Measurements from ENCODE around the gene USP43.
"Not testable (repeated sequence)": the region's sequence is repeated elsewhere in the genome, so short reads cannot be mapped to it uniquely, and the experiment has no call there.

USP43 gene, protein sequence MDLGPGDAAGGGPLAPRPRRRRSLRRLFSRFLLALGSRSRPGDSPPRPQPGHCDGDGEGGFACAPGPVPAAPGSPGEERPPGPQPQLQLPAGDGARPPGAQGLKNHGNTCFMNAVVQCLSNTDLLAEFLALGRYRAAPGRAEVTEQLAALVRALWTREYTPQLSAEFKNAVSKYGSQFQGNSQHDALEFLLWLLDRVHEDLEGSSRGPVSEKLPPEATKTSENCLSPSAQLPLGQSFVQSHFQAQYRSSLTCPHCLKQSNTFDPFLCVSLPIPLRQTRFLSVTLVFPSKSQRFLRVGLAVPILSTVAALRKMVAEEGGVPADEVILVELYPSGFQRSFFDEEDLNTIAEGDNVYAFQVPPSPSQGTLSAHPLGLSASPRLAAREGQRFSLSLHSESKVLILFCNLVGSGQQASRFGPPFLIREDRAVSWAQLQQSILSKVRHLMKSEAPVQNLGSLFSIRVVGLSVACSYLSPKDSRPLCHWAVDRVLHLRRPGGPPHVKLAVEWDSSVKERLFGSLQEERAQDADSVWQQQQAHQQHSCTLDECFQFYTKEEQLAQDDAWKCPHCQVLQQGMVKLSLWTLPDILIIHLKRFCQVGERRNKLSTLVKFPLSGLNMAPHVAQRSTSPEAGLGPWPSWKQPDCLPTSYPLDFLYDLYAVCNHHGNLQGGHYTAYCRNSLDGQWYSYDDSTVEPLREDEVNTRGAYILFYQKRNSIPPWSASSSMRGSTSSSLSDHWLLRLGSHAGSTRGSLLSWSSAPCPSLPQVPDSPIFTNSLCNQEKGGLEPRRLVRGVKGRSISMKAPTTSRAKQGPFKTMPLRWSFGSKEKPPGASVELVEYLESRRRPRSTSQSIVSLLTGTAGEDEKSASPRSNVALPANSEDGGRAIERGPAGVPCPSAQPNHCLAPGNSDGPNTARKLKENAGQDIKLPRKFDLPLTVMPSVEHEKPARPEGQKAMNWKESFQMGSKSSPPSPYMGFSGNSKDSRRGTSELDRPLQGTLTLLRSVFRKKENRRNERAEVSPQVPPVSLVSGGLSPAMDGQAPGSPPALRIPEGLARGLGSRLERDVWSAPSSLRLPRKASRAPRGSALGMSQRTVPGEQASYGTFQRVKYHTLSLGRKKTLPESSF

DNA sequence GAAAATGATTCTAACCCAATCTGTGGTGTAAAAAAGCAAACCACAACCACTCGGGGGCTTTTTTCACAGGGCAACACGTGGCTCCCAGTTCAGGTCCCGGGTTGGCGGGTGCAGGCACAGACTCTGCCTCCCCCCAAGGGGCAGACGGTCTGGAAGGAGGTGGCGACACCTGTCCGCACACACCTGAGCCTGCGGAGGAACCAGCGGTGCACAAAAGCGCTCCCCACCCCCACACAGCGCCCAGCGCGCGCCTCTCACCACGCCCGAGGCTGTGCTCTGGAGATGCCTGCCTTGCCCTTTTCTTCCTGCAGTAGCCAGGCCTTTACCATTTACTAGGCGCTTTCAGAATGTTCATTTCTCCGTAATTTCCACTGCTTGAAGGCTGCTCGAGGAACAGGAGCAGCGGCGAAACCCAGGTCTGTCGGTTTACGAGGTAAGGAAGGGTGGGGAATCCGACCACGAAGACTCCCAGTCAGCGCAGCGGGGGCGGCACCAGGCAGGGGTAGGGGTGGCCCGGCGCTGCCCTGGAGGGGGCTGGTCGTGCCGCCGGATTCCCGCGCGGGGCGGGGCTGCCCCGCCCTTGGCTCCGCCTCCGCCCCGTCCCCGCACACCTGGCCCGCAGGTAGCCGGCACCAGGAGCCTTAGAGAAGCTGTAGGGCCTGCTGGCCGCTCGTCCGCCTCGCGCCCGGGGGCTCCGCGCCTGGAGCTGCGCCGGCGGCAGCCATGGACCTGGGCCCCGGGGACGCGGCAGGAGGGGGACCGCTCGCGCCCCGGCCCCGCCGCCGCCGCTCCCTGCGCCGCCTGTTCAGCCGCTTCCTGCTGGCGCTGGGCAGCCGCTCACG is at the start of gene USP43:
Gene USP43 (plus strand): TSS at position 608 of the 842 bp plus-strand sequence. CDS start 116 bp downstream, at position 724.
- peak; percentile 12 for DNase-seq

DNA sequence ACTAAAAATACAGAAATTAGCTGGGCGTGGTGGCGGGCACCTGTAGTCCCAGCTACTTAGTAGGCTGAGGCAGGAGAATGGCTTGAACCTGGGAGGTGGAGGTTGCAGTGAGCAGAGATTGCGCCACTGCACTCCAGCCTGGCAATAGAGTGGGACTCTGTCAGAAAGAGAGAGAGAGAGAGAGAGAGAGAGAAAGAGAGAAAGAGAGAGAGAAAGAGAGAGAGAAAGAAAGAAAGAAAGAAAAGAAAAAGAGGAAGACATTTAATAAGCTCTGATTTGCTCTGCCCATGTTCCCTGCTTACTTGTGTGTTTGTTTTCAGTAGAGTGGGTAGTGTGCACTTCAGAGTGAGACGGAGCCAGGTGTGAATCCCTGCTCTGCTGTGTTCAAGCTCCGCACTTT is 47.7 kb upstream of the USP43 start:
- DNase-seq: not testable (repeated sequence)

DNA sequence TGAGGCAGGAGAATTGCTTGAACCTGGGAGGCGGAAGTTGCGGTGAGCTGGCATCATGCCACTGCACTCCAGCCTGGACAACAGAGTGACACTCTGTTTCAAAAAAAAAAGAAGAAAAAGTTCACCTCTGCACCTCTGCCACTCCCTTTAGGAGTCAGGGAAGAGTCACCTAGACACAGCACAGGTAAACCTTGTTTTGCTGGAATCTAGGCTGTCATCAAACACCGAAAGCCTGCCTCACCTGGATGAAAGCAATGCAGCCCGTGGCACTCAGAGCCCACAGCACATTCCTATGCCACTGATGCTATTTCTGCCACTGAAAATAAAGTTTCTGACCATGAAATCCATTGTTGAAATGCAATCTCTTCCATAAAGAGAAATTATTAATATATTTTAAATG is 46.7 kb upstream of the USP43 start:
- DNase-seq: no peak

DNA sequence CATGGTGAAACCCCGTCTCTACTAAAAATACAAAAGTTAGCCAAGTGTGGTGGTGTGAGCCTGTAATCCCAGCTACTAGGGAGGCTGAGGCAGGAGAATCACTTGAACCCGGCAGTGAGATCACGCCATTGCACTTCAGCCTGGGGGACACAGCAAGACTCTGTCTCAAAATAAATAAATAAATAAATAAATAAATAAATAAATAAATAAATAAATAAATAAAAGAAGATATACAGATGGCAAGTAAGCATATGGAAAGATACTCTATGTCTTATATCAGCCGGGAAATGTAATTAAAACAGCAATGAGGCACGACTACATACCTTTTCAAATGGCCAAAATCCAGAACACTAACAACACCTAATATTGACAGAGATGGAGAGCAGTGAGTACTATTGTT is 40.7 kb upstream of the USP43 start:
- DNase-seq: not testable (repeated sequence)

DNA sequence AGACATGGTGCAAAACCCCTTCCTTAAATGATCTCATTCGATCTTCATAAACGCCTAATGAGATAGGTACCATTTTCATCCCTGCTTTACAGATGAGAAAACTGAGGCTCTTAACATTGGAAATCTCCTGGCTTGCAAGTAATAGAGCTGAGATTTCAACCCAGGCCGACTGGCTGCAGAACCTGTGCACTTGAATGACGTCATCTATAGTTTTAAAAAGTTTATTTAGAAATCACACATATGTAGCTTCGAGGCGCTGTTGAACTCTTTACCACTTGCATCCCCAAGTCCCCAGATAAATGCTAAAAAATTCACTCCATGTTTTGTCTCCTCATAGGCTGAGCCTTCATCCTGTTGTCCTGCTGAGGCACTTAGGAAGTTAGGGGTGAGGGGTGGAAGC is 38.9 kb upstream of the USP43 start:
- DNase-seq: no peak

DNA sequence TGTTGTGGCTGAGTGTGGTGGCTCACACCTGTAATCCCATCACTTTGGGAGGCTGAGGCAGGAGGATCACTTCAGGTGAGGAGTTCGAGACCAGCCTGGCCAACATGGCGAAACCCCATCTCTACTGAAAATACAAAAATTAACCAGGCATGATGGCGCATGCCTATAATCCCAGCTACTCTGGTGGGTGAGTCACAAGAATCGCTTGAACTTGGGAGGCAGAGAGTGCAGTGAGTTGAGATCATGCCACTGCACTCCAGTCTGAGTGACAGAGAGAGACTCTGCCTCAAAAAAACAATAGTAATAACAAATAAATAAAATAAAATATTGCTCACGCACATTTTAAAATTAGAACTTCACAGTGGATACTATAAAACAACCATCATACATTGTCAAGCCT is 38.3 kb upstream of the USP43 start:
- DNase-seq: not testable (repeated sequence)

DNA sequence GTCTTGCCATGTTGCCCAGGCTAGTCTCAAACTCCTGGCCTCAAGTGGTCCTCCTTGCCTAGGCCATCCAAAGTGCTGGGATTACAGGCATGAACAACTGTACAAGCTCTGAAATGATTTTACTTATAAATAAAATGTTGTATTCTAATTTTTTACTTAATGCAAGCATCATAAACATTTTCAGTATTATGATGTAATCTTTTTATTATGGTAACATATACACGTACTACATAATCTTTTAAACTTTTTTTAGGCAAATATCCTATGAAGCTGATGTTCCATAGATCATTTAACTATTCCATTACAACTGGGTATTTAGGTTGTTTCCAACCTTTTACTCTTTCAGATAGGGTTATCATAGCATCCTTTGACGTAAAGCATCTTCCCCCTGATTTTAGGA is 33.8 kb upstream of the USP43 start:
- no peak for DNase-seq

DNA sequence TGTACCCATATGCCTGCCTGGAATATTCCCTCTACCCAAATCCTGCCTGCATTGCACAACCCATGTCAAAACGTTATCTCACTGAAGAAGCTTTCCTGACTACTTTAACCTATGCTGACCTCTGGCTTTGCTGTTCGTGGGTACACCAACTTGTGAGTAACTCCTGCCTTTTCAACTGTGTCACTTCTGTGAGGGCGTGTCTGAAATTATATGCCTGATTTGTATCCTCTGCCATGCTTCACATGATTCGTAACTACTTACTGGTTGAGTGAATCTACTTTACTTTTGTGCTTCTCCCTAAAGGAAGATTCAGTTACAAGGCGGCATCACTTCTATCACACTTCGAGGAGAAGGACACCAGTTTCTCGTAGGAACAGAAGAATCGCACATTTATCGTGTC is 33.3 kb upstream of the USP43 start:
- no peak for DNase-seq

DNA sequence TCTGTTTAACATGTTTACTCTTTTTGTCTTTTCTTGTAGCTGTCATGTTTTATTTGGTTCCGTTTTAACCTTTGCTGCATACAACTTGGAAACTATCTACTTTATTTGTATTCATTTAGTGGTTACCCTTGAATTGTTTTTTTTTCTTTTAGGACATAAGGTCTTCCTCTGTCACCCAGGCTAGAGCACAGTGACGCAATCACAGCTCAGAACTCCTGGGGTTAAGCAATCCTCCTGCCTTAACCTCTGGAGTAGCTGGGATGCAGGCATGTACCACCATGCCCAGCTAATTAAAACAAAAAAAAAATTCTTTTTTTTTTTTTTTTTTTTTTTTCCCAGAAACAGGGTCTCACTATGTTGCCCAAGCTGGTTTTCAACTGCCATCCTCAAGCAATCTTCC is 29.8 kb upstream of the USP43 start:
- DNase-seq: no peak

DNA sequence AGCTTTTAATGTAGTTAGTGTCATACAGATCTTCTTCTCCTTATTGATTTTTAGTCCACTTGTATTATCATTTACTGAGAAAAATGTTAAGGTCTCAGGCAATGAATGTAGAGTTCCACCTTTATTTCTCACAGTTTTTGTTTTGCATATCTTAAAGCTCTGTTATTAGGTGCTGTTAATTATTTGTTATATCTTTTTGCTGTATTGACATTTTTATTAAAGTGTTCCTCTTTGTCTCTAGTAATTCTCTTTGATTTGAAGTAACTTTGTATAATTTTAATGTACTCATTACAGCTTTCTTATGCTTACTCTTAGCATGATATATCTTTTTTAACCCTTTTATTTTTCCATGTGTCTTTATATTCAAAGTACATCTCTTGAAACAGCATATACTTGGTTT is 22.4 kb upstream of the USP43 start:
- no peak for DNase-seq

DNA sequence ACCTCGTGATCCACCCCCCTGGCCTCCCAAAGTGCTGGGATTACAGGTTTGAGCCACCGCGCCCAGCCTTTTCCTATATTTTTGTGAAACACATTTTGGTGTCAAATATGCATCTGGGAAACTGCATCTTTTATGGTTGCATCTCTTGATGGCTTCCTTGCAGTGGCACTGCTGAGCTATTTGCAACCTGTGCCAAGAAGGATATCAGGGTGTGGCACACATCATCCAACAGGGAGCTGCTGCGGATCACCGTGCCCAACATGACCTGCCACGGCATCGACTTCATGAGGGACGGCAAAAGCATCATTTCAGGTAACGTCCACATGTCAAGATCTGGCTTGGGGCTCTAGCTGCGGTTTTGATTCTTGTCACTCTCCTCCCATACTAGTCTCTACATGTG is 16.8 kb upstream of the USP43 start:
- no peak for DNase-seq

DNA sequence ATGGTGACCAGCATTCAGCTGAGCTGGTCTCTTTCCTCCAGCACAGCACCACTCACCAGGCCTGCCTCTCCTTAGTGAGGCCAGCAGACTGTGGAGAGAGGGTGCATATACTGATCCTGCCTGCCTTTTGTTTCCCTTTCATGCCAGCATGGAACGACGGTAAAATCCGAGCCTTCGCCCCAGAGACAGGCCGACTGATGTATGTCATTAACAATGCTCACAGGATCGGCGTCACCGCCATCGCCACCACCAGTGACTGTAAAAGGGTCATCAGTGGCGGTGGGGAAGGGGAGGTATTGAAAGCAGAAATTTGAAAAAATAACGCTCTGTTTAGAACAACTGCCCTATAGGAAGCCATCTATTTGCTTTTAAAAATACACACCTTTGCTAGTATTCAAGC is 12.6 kb upstream of the USP43 start:
- no peak for DNase-seq

DNA sequence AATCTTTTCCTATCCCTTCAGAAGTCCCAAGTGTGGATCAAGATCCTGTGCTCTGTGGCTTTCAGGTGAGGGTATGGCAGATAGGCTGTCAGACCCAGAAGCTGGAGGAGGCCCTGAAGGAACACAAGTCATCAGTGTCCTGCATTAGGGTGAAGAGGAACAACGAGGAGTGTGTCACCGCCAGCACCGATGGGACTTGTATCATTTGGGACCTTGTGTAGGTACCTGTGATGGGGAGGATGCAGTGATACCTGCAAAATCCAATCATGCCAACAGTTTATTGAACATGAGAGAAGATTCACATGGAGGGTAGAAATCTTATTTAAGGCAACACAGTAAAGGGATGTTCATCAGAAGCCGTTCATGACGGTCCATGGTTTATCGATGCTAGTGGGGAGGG is 10.0 kb upstream of the USP43 start:
- DNase-seq: no peak

DNA sequence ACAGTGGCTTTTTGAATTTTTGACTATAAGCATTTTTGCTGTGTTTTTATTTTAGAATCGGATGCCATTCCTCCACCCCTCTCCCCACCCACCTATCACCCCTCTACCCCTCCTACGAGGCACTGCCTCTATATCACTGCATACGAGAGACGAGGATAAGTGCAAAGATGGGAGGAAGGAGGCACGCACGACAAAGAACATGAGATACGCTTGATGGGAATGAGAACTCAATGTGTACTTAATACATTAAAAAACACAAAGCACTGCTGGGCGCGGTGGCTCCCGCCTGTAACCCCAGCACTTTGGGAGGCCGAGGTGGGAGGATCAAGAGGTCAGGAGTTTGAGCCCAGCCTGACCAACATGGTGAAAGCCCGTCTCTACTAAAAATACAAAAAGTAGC is 8.8 kb upstream of the USP43 start:
- DNase-seq: no peak

DNA sequence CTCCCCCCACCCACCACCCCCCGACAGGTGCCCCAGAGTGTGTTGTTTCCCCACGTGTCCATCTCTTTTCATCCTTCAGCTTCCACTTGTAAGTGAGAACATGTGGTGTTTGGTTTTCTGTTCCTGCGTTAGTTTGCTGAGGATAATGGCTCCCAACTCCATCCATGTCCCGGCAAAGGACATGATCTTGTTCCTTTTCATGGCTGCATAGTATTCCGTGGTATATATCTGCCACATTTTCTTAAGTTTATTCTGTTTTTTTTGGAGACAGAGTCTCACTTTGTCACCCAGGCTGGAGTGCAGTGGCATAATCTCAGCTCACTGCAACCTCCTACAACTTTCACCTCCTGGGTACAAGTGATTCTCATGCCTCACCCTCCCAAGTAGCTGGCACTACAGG is 4.9 kb upstream of the USP43 start:
- not testable (repeated sequence) for DNase-seq

DNA sequence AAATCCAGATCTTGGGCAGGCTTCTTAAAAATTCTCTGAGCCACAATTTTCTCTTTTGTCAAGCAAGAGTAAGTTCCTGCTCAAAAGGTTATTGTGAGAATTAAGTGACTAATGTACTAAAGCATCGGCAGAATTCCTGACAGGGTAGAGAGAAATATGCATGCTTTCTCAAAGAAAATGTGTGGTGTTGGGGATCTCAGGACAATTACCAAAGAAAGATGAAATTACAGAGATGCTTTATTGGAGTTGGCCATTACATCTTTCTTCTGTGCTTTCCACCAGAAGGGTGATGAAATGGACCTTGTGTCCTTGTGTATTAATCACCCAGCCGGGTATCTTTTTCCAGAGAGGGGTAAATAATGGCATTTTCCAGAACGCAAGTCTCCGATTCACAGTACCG is 1.7 kb upstream of the USP43 start:
- no peak for DNase-seq

DNA sequence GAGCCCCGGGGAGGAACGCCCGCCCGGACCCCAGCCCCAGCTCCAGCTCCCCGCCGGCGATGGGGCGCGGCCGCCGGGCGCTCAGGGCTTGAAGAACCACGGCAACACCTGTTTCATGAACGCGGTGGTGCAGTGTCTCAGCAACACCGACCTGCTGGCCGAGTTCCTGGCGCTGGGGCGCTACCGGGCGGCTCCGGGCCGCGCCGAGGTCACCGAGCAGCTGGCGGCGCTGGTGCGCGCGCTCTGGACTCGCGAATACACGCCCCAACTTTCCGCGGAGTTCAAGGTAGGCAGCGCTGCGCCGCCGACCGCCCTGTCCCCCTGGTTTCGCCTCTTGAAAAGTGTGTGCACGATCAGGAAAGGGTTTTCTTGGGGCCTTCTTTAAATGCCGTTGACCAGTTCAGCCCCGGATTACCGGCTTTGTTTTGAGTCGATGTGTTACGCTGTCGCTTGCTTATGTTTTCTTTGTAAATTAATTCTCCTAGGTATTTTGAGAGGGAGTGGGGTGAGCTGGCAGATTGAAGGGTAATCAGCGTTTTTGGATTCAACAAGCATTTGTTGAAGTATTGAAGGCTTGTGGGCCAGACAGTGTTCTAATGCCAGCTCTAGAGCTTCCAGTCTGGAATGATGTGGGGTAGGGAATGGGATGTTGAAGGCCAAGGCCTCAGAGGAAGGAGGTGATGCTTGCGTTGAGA is 681 bp downstream of the USP43 start:
- DNase-seq: peak; percentile 12

DNA sequence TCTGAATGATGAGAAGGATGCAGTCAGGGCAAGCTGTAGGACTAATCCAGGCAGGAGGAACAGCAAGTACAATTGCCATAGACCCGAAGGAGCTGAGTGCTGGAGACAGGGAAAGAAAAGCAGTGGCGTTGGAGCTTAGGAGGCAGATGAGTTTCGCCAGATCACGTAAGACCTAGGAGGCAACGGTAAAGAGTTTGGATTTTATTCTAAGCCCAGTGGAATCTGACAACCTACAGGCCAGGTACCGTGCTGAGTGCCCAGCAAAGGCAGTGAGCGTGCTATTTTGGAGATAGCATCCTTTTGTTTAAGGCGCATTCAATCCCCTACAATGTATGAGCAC is 1.2 kb downstream of the USP43 start:
- DNase-seq: no peak

DNA sequence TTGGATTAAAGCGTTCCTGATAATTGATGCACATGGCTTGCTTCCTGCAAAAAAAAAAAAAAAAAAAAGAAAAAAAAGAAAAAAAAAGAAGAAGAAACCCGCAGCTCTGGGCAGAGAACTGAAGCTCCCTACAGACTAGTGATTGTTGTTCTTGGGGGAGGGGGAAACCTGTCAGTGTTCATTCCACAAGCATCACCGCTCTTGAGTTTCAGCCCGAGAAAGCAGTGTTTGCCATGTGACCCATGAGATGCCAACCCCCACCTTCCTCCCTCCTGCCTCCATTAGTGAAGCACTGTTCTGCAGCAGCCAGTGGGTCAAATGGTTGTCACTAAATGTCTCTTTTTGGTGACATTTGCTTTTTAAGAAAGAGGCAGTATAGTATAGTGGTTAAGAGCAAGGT is 1.7 kb downstream of the USP43 start:
- no peak for DNase-seq

DNA sequence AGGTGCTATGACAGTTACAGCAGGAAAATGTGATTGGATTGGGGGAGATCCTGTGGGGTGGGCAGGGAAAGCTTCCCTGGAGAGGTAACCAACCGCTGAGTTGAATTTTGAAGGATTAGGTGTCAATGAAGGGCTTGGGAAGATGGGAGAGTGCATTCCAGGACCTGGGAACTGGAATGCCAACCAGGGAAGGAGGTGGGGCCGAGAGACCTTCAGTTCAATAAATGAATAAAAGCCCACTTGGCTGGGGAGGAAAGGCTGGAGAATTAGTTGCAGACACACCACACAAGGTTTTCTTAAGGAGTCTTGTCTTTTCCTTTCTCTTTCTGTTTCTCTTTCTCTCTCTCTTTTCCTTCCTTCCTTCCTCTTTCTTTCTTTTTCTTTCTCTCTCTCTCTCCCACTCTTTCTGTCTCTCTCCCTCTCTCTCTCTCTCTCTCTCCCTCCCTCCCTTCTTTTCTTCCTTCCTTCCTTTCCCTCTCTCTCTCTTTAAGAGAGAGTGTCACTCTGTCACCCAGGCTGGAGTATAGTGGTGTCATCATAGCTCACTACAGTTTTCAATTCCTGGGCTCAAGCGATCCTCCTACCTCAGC is 3.3 kb downstream of the USP43 start:
- no peak for DNase-seq

DNA sequence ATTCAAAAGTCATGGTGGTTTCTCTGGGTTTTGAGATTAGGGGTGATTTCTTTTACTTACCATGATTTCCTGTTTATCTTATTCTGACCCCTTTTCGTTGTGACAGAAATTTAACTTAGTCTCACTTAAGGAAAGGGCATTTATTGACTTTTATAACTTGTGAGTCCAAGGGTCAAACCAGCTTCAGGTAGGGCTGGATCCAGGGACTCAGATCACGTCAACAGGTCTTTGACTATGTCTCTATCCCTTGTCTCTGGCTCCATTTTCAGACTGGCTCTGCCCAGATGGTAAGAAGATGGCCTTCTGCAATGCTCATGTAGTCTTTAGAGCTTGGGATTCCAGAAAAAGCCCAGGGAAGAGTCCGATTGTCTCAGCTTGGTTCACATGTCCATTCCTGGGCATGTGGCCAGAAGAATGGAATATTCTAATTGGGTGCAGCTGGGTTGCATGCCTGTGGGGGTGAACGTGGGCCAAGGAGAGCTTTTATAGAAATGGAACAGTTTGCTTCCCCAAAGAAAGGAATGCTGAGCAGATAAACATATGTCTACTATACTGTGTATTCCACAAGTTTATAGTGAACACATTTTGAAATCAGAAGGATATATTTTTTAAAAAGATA is 13.4 kb downstream of the USP43 start:
- DNase-seq: no peak

All from activated naive CD4-positive, alpha-beta T cell treated with Interleukin-2 at 50 U/mL for 16 hours (primary cell).